Measurements from ENCODE around the gene CCDC88A.
"Not testable (repeated sequence)": the region's sequence is repeated elsewhere in the genome, so short reads cannot be mapped to it uniquely, and the experiment has no call there.

- not testable (repeated sequence) for TF ChIP-seq POLR2A (IDR thresholded peaks at IDR 0.05; ENCODE audit: low read depth, low read length); EZH2 (IDR thresholded peaks at IDR 0.05; ENCODE audit: borderline replicate concordance, low read depth, low read length, severe bottlenecking); POLR2AphosphoS5 (IDR thresholded peaks at IDR 0.05; ENCODE audit: insufficient read depth, low read depth, low read length)
- TF ChIP-seq, protein P1, sequence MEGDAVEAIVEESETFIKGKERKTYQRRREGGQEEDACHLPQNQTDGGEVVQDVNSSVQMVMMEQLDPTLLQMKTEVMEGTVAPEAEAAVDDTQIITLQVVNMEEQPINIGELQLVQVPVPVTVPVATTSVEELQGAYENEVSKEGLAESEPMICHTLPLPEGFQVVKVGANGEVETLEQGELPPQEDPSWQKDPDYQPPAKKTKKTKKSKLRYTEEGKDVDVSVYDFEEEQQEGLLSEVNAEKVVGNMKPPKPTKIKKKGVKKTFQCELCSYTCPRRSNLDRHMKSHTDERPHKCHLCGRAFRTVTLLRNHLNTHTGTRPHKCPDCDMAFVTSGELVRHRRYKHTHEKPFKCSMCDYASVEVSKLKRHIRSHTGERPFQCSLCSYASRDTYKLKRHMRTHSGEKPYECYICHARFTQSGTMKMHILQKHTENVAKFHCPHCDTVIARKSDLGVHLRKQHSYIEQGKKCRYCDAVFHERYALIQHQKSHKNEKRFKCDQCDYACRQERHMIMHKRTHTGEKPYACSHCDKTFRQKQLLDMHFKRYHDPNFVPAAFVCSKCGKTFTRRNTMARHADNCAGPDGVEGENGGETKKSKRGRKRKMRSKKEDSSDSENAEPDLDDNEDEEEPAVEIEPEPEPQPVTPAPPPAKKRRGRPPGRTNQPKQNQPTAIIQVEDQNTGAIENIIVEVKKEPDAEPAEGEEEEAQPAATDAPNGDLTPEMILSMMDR (IDR thresholded peaks at IDR 0.05; ENCODE audit: extremely low read depth in 1 of 2, insufficient read depth in 1 of 2, low read depth in 1 of 2, low read length in 2 of 2): not testable (repeated sequence)
These were observed 30.4 kb upstream of the CCDC88A start for GRCh38 chr2:55450014-55450413.

All from endothelial cell of umbilical vein (primary cell).